Type B pancreatic cell (in vitro differentiated cells): Measurements from ENCODE around the gene SLC37A4. TPM values are rescaled to one million over a fixed set of nuclear protein-coding genes. Genes with fewer than 3 reads are reported as not detected.
"Not testable (repeated sequence)": the region's sequence is repeated elsewhere in the genome, so short reads cannot be mapped to it uniquely, and the experiment has no call there.

Experiments used
- DNase-seq: peaks from one replicate; pipeline ENCODE4 v3.0.0; 2021; ENCODE audit warnings: mixed read lengths; ENCODE audit not compliant: unreplicated experiment; ENCODE audit errors: extremely low spot score
- H3K27ac Mint-ChIP-seq: 2 replicates; pipeline ENCODE4 v1.8.0; 2021; ENCODE audit warnings: mild to moderate bottlenecking, mixed read lengths
- H3K27me3 Mint-ChIP-seq: 2 replicates; pipeline ENCODE4 v1.8.0; 2021; ENCODE audit warnings: mixed read lengths
- H3K36me3 Mint-ChIP-seq: 2 replicates; pipeline ENCODE4 v1.8.0; 2021; ENCODE audit warnings: mixed read lengths
- H3K4me1 Mint-ChIP-seq: one replicate; pipeline ENCODE4 v1.8.0; 2021; ENCODE audit warnings: mixed read lengths; ENCODE audit not compliant: unreplicated experiment
- H3K4me3 Mint-ChIP-seq: 2 replicates; pipeline ENCODE4 v1.8.0; 2021; ENCODE audit warnings: mild to moderate bottlenecking, mixed read lengths
- H3K9me3 Mint-ChIP-seq: 2 replicates; pipeline ENCODE4 v1.8.0; 2021; ENCODE audit warnings: mixed read lengths
- CTCF ChIP-seq: fragments of 200-600 bp; sonication (generic); conservative IDR thresholded peaks from 2 replicates; pipeline ENCODE4 v1.5.0; 2021; ENCODE audit warnings: antibody characterized with exemption, mild to moderate bottlenecking
- total RNA-seq: library from RNA; stranded (reverse); gene quantifications from 2 replicates; pipeline ENCODE4 v1.2.1, GENCODE V29; 2021; ENCODE audit warnings: low replicate concordance

SLC37A4 gene
- total RNA-seq, 1 donor from 2014 or later: 41.4 TPM

GRCh38 chr11:119021631-119022030 lies 9.0 kb downstream of the SLC37A4 start:
- peak overlapping the region; percentile 65 for H3K4me3 Mint-ChIP-seq
- DNase-seq: no peak
- H3K9me3 Mint-ChIP-seq: no peaks in the 10 kb centered on the region
- TF ChIP-seq CTCF: no peak
- peaks cover 17% of the 10 kb centered on the region for H3K4me1 Mint-ChIP-seq
- H3K36me3 Mint-ChIP-seq: peaks cover 23% of the 10 kb centered on the region
- no peaks in the 10 kb centered on the region for H3K27me3 Mint-ChIP-seq
- H3K27ac Mint-ChIP-seq: peak overlapping the region; percentile 54

GRCh38 chr11:119019996-119020395 lies 10.7 kb downstream of the SLC37A4 start:
- Mint-ChIP-seq H3K4me3 (peak overlapping the region; percentile 100), H3K36me3 (peaks cover 27% of the 10 kb centered on the region), H3K27ac (peak overlapping the region; percentile 99), H3K4me1 (peaks cover 21% of the 10 kb centered on the region), H3K27me3 (no peaks in the 10 kb centered on the region), H3K9me3 (no peaks in the 10 kb centered on the region)
- TF ChIP-seq CTCF: no peak
- DNase-seq: no peak

GRCh38 chr11:119018074-119018938 lies 12.4 kb downstream of the SLC37A4 start, which contains the start of the genes RPS25 and TRAPPC4:
TSS of gene RPS25 (minus strand) at chr11:119018343. CDS start at chr11:119018284, 59 bp downstream.
TSS of gene TRAPPC4 (plus strand) at chr11:119018766. CDS start at chr11:119018796, 30 bp downstream.
- Mint-ChIP-seq H3K9me3 (no peaks in the 10 kb centered on the region), H3K27ac (peak within 1 kb of the TSS; percentile 99), H3K4me3 (peak within 1 kb of the TSS; percentile 100), H3K27me3 (no peaks in the 10 kb centered on the region), H3K36me3 (peaks cover 31% of the 10 kb centered on the region), H3K4me1 (peaks cover 17% of the 10 kb centered on the region)
- TF ChIP-seq CTCF: no peak
- peak; percentile 93 for DNase-seq

- not testable (repeated sequence) for H3K27me3 Mint-ChIP-seq, H3K9me3 Mint-ChIP-seq, DNase-seq
- peak overlapping the region; percentile 100 for H3K4me3 Mint-ChIP-seq
- peaks cover 37% of the 10 kb centered on the region for H3K36me3 Mint-ChIP-seq
- H3K27ac Mint-ChIP-seq: peak overlapping the region; percentile 99
- peaks cover 16% of the 10 kb centered on the region for H3K4me1 Mint-ChIP-seq
Measured at GRCh38 chr11:119017377-119017776, 13.3 kb downstream of the SLC37A4 start.

GRCh38 chr11:119016216-119017009 lies 14.3 kb downstream of the SLC37A4 start:
- no peak for DNase-seq
- TF ChIP-seq CTCF: no peak
- Mint-ChIP-seq H3K9me3 (no peaks in the 10 kb centered on the region), H3K27me3 (no peaks in the 10 kb centered on the region), H3K4me3 (peak overlapping the region; percentile 100), H3K4me1 (peaks cover 16% of the 10 kb centered on the region), H3K27ac (peak overlapping the region; percentile 40), H3K36me3 (peaks cover 40% of the 10 kb centered on the region)
